Ovary (tissue), 9 donors: ENCODE measurements around the gene OLIG2. TPM values are rescaled to one million over a fixed set of nuclear protein-coding genes. Genes with fewer than 3 reads are reported as not detected.

Source experiments
- DNase-seq, 5 donors: peaks; one replicate each; pipeline ENCODE4 v3.0.0-alpha.2; 2019 to 2020
- H3K27ac ChIP-seq, 2 donors: fragments of 200-600 bp; one replicate each; pipeline versions ENCODE4 v1.5.1 to v1.8.0; 2019 to 2022
- H3K27me3 ChIP-seq: fragments of 200-600 bp; one replicate; pipeline ENCODE4 v1.8.0; 2022
- H3K36me3 ChIP-seq: fragments of 200-600 bp; sonication (generic); one replicate; pipeline ENCODE4 v1.5.1; 2019
- H3K4me1 ChIP-seq: one replicate; pipeline ENCODE4 v1.8.1; 2013; ENCODE audit warnings: mild to moderate bottlenecking, moderate library complexity; ENCODE audit not compliant: insufficient read depth
- H3K4me3 ChIP-seq: fragments of 200-600 bp; sonication (generic); one replicate; pipeline ENCODE4 v1.5.1; 2017
- H3K9me3 ChIP-seq, 2 donors: fragments of 200-600 bp in 1 of 2; sonication (generic) in 1 of 2; one replicate each; pipeline versions ENCODE4 v1.5.1 to v1.8.1; 2013 to 2019; ENCODE audit warnings: mild to moderate bottlenecking in 1 of 2, moderate library complexity in 1 of 2
- CTCF ChIP-seq, 3 donors: fragments of 450-650 bp in 2 of 3; fragments of 200-600 bp in 1 of 3; IDR thresholded peaks; one replicate each; pipeline versions ENCODE4 v1.5.1 to v1.8.0; 2016 to 2022; ENCODE audit warnings: antibody characterized with exemption in 3 of 3, mild to moderate bottlenecking in 1 of 3
- EP300 ChIP-seq: sonication (generic); formaldehyde crosslinking; IDR thresholded peaks from one replicate; pipeline ENCODE4 v1.6.1; 2017; ENCODE audit warnings: antibody characterized with exemption
- POLR2A ChIP-seq: fragments of 450-650 bp; IDR thresholded peaks from one replicate; pipeline ENCODE4 v1.6.1; 2017; ENCODE audit warnings: antibody characterized with exemption, mild to moderate bottlenecking, moderate library complexity
- WGBS, 3 donors: extraction: QIAGEN DNeasy Blood & Tissue Kit in 1 of 3; methylation state at CpG; one replicate each; pipeline versions ENCODE4 v1.1.5 to v1.1.7; 2013 to 2017; 5-methylcytosine and 5-hydroxymethylcytosine counted together
- intact Hi-C, 4 donors: fragments of 100-400 bp; cut with DNase I; formaldehyde crosslinking; loops; one replicate each; pipeline versions ENCODE4 v1.11.0 to v1.15.1; 2022 to 2023
- polyA plus RNA-seq, 2 donors: library from polyadenylated mRNA; stranded (reverse); fragments of 200-250 nt in 1 of 2; fragments of 350-450 nt in 1 of 2; fragmentation: Illumina TruSeq in 1 of 2; extraction: RNeasy Lipid Tissue Mini Kit (QIAGEN cat#74804) in 1 of 2; gene quantifications; one replicate each; pipeline ENCODE4 v1.2.3, GENCODE V29; 2013 to 2014
- total RNA-seq, 7 donors: library from RNA; depleted of rRNA in 2 of 7; stranded (reverse); fragments of >200 nt in 2 of 7; fragmentation: NEBNext Ultra II Directional in 3 of 7; extraction: Animal tissue kit (Norgen Biotek cat#: 25700) in 3 of 7; gene quantifications; one replicate each; pipeline versions ENCODE4 v1.1.0 to v1.2.4, GENCODE V29; 2016 to 2023
- donor health status: DM: no; HTN: no; CAD: no; lungs with moderate emphysema.
- donor health status: DM: no; HTN: no; CAD: no.
- donor health status: Bipolar disorder and iron deficiency.
- donor health status: DM: yes; HTN: yes; CAD: no.
- donor health status: DM: no; HTN: no; CAD: no.
- donor health status: DM: yes; HTN: yes; CAD: no.

Gene OLIG2
- total and polyA plus RNA-seq, 9 donors, result not detected

- intact Hi-C loops, result loop anchor here in 1 of 4 donors (5.0 kb wide), 1 partner anchor 37 kb away; no protein-coding TSS in a partner anchor
- Histone ChIP-seq H3K27me3 (peaks cover 2% of the 10 kb centered on the region), H3K4me1 (no peaks in the 10 kb centered on the region), H3K4me3 (no peak overlapping the region), H3K36me3 (no peaks in the 10 kb centered on the region), H3K9me3 (no peaks in the 10 kb centered on the region), H3K27ac (no peak overlapping the region)
- no peak for TF ChIP-seq POLR2A
- 1% methylated on average over 28 to 55 of the region's 55 CpGs for WGBS, 3 donors
- no peak for DNase-seq
Observed at GRCh38 chr21:33019885-33020557, 5.7 kb upstream of the OLIG2 start.

- Histone ChIP-seq H3K9me3 (no peaks in the 10 kb centered on the region), H3K36me3 (no peaks in the 10 kb centered on the region), H3K27me3 (peaks cover 2% of the 10 kb centered on the region), H3K27ac (no peak overlapping the region), H3K4me3 (no peak overlapping the region), H3K4me1 (no peaks in the 10 kb centered on the region)
- intact Hi-C loops, result loop anchor here in 1 of 4 donors (5.0 kb wide), 1 partner anchor 37 kb away; no protein-coding TSS in a partner anchor
- DNase-seq, result no peak
- TF ChIP-seq POLR2A (no peak), CTCF (IDR thresholded peaks at IDR 0.05) (no peak), EP300 (no peak)
- WGBS, 3 donors, result 1 to 4% (median 1%) methylated on average over 16 of the region's 16 CpGs
Observed at GRCh38 chr21:33020558-33021100, 5.1 kb upstream of the OLIG2 start.

- H3K4me3 ChIP-seq, result no peak overlapping the region
- H3K27me3 ChIP-seq, result peaks cover 2% of the 10 kb centered on the region
Observed at GRCh38 chr21:33021150-33021549, 4.6 kb upstream of the OLIG2 start.

GRCh38 chr21:33021667-33022066 lies 4.1 kb upstream of the OLIG2 start:
- 11 to 18% (median 12%) methylated on average over 4 of the region's 4 CpGs for WGBS, 3 donors
- H3K27ac ChIP-seq, result no peak overlapping the region
- no peaks in the 10 kb centered on the region for H3K4me1 ChIP-seq
- DNase-seq, result no peak
- no peak overlapping the region for H3K4me3 ChIP-seq
- peaks cover 2% of the 10 kb centered on the region for H3K27me3 ChIP-seq
- H3K36me3 ChIP-seq, result no peaks in the 10 kb centered on the region
- intact Hi-C loops, result loop anchor here in 1 of 4 donors (5.0 kb wide), 1 partner anchor 36 kb away; no protein-coding TSS in a partner anchor
- H3K9me3 ChIP-seq, result no peaks in the 10 kb centered on the region
- TF ChIP-seq POLR2A (no peak), CTCF (IDR thresholded peaks at IDR 0.05) (no peak), EP300 (no peak)

More at GRCh38 chr21:33021150-33021549, 4.6 kb upstream of the OLIG2 start:
- no peaks in the 10 kb centered on the region for H3K36me3 ChIP-seq
- no peak for DNase-seq
- WGBS, 3 donors, result 12 to 14% (median 12%) methylated on average over 10 to 11 of the region's 11 CpGs
- intact Hi-C loops, result loop anchor here in 1 of 4 donors (5.0 kb wide), 1 partner anchor 36 kb away; no protein-coding TSS in a partner anchor
- H3K27ac ChIP-seq, result no peak overlapping the region
- TF ChIP-seq POLR2A (no peak), EP300 (no peak), CTCF (IDR thresholded peaks at IDR 0.05) (no peak)
- H3K4me1 ChIP-seq, result no peaks in the 10 kb centered on the region
- no peaks in the 10 kb centered on the region for H3K9me3 ChIP-seq

- 7 to 13% (median 9%) methylated on average over 17 of the region's 17 CpGs for WGBS, 3 donors
- Histone ChIP-seq H3K9me3 (no peaks in the 10 kb centered on the region), H3K27ac (no peak overlapping the region), H3K36me3 (no peaks in the 10 kb centered on the region), H3K27me3 (peaks cover 2% of the 10 kb centered on the region), H3K4me1 (peaks cover 2% of the 10 kb centered on the region), H3K4me3 (no peak overlapping the region)
- intact Hi-C loops, result loop anchor here in 1 of 4 donors (5.0 kb wide), 1 partner anchor 35 kb away; no protein-coding TSS in a partner anchor
- TF ChIP-seq CTCF (IDR thresholded peaks at IDR 0.05), result no peak
- no peak for TF ChIP-seq EP300
- no peak for TF ChIP-seq POLR2A
- no peak for DNase-seq
Observed at GRCh38 chr21:33022489-33022827, 3.3 kb upstream of the OLIG2 start.
